ENCODE results near the gene CASZ1. TPM values are rescaled to one million over a fixed set of nuclear protein-coding genes. Genes with fewer than 3 reads are reported as not detected.

The CASZ1 gene
- total RNA-seq, 1 experiment from 2014 or later: 27.8 TPM

GRCh38 chr1:10677491-10678391 is 118.7 kb downstream of the CASZ1 start:
- DNase-seq (ENCODE audit: low read depth, low spot score): no peak
- BruUV-seq (replicated peaks): no TSS peak
- TF ChIP-seq, protein P1, sequence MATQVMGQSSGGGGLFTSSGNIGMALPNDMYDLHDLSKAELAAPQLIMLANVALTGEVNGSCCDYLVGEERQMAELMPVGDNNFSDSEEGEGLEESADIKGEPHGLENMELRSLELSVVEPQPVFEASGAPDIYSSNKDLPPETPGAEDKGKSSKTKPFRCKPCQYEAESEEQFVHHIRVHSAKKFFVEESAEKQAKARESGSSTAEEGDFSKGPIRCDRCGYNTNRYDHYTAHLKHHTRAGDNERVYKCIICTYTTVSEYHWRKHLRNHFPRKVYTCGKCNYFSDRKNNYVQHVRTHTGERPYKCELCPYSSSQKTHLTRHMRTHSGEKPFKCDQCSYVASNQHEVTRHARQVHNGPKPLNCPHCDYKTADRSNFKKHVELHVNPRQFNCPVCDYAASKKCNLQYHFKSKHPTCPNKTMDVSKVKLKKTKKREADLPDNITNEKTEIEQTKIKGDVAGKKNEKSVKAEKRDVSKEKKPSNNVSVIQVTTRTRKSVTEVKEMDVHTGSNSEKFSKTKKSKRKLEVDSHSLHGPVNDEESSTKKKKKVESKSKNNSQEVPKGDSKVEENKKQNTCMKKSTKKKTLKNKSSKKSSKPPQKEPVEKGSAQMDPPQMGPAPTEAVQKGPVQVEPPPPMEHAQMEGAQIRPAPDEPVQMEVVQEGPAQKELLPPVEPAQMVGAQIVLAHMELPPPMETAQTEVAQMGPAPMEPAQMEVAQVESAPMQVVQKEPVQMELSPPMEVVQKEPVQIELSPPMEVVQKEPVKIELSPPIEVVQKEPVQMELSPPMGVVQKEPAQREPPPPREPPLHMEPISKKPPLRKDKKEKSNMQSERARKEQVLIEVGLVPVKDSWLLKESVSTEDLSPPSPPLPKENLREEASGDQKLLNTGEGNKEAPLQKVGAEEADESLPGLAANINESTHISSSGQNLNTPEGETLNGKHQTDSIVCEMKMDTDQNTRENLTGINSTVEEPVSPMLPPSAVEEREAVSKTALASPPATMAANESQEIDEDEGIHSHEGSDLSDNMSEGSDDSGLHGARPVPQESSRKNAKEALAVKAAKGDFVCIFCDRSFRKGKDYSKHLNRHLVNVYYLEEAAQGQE (IDR thresholded peaks at IDR 0.05; ENCODE audit: insufficient read depth in 1 of 2, low read depth in 2 of 2, low read length in 1 of 2): no peak
- TF ChIP-seq TCF7L2 (IDR thresholded peaks at IDR 0.05; ENCODE audit: low read depth, low read length) (no peak), SIN3A (IDR thresholded peaks at IDR 0.05; ENCODE audit: borderline replicate concordance, insufficient read depth, low read depth, low read length) (no peak), POLR2AphosphoS5 (IDR thresholded peaks at IDR 0.05; ENCODE audit: low read depth, low read length) (no peak)
- TF ChIP-seq, protein P2, sequence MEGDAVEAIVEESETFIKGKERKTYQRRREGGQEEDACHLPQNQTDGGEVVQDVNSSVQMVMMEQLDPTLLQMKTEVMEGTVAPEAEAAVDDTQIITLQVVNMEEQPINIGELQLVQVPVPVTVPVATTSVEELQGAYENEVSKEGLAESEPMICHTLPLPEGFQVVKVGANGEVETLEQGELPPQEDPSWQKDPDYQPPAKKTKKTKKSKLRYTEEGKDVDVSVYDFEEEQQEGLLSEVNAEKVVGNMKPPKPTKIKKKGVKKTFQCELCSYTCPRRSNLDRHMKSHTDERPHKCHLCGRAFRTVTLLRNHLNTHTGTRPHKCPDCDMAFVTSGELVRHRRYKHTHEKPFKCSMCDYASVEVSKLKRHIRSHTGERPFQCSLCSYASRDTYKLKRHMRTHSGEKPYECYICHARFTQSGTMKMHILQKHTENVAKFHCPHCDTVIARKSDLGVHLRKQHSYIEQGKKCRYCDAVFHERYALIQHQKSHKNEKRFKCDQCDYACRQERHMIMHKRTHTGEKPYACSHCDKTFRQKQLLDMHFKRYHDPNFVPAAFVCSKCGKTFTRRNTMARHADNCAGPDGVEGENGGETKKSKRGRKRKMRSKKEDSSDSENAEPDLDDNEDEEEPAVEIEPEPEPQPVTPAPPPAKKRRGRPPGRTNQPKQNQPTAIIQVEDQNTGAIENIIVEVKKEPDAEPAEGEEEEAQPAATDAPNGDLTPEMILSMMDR (IDR thresholded peaks at IDR 0.05): no peak
- Histone ChIP-seq H3K36me3 (ENCODE audit: control insufficient read depth, insufficient read depth, low read length) (no peaks in the 10 kb centered on the region), H3K27ac (ENCODE audit: low read length) (no peak overlapping the region), H3K4me1 (ENCODE audit: control insufficient read depth, insufficient read depth, low read length) (peaks cover 25% of the 10 kb centered on the region), H3K27me3 (ENCODE audit: control insufficient read depth, insufficient read depth, low read length) (no peaks in the 10 kb centered on the region), H3K9me3 (ENCODE audit: control insufficient read depth, insufficient read depth, low read depth, low read length) (no peaks in the 10 kb centered on the region), H3K4me3 (ENCODE audit: low read depth in 2 of 2, low read length in 2 of 2) (no peak overlapping the region)
- in situ Hi-C loops (cut with HindIII; ENCODE audit: low pct_unique_long_range_greater_than_20kb, low sequenced_read_pairs) (no loop called here), intact Hi-C loops (cut with micrococcal nuclease; ENCODE audit: unreplicated experiment) (no loop called here)
- CTCF ChIA-PET: no interaction called here
- POLR2A ChIA-PET: no interaction called here
- ATAC-seq: no peak; the same call in 1 of the 2 replicates

GRCh38 chr1:10676963-10677362 is 119.5 kb downstream of the CASZ1 start:
- in situ Hi-C loops (cut with HindIII; ENCODE audit: low pct_unique_long_range_greater_than_20kb, low sequenced_read_pairs): no loop called here
- H3K4me1 ChIP-seq (ENCODE audit: control insufficient read depth, insufficient read depth, low read length): peaks cover 24% of the 10 kb centered on the region
- no peak overlapping the region for H3K27ac ChIP-seq (ENCODE audit: low read length)

GRCh38 chr1:10675813-10676212 is 120.6 kb downstream of the CASZ1 start:
- no peak for TF ChIP-seq POLR2AphosphoS5 (IDR thresholded peaks at IDR 0.05; ENCODE audit: low read depth, low read length)
- no peak for TF ChIP-seq TCF7L2 (IDR thresholded peaks at IDR 0.05; ENCODE audit: low read depth, low read length)
- TF ChIP-seq, protein P1 (IDR thresholded peaks at IDR 0.05; ENCODE audit: insufficient read depth in 1 of 2, low read depth in 2 of 2, low read length in 1 of 2): no peak
- TF ChIP-seq SIN3A (IDR thresholded peaks at IDR 0.05; ENCODE audit: borderline replicate concordance, insufficient read depth, low read depth, low read length): no peak
- TF ChIP-seq, protein P2 (IDR thresholded peaks at IDR 0.05): no peak
- Histone ChIP-seq H3K27ac (ENCODE audit: low read length) (no peak overlapping the region), H3K36me3 (ENCODE audit: control insufficient read depth, insufficient read depth, low read length) (no peaks in the 10 kb centered on the region), H3K27me3 (ENCODE audit: control insufficient read depth, insufficient read depth, low read length) (no peaks in the 10 kb centered on the region), H3K4me1 (ENCODE audit: control insufficient read depth, insufficient read depth, low read length) (peaks cover 24% of the 10 kb centered on the region), H3K9me3 (ENCODE audit: control insufficient read depth, insufficient read depth, low read depth, low read length) (no peaks in the 10 kb centered on the region), H3K4me3 (ENCODE audit: low read depth in 2 of 2, low read length in 2 of 2) (no peak overlapping the region)
- in situ Hi-C loops (cut with HindIII; ENCODE audit: low pct_unique_long_range_greater_than_20kb, low sequenced_read_pairs) (no loop called here), intact Hi-C loops (cut with micrococcal nuclease; ENCODE audit: unreplicated experiment) (no loop called here)
- CTCF ChIA-PET: interaction anchor here (0.6 kb wide), 2 partner anchors 9 to 306 kb away, joined by 3 to 5 read pairs; a partner anchor contains a TSS
- POLR2A ChIA-PET: no interaction called here
- BruUV-seq (replicated peaks): no TSS peak
- ATAC-seq (no peak), DNase-seq (ENCODE audit: low read depth, low spot score) (no peak)

More at GRCh38 chr1:10676963-10677362, 119.5 kb downstream of the CASZ1 start:
- intact Hi-C loops (cut with micrococcal nuclease; ENCODE audit: unreplicated experiment): no loop called here
- TF ChIP-seq SIN3A (IDR thresholded peaks at IDR 0.05; ENCODE audit: borderline replicate concordance, insufficient read depth, low read depth, low read length): no peak
- no peak for DNase-seq (ENCODE audit: low read depth, low spot score)
- no peaks in the 10 kb centered on the region for H3K27me3 ChIP-seq (ENCODE audit: control insufficient read depth, insufficient read depth, low read length)
- H3K9me3 ChIP-seq (ENCODE audit: control insufficient read depth, insufficient read depth, low read depth, low read length): no peaks in the 10 kb centered on the region
- CTCF ChIA-PET: no interaction called here
- no TSS peak for BruUV-seq (replicated peaks)
- no peaks in the 10 kb centered on the region for H3K36me3 ChIP-seq (ENCODE audit: control insufficient read depth, insufficient read depth, low read length)
- peak; percentile 17; the same call in 1 of the 2 replicates for ATAC-seq
- no peak overlapping the region for H3K4me3 ChIP-seq (ENCODE audit: low read depth in 2 of 2, low read length in 2 of 2)
- POLR2A ChIA-PET: no interaction called here

Measured in Panc1 (cell line).